Transverse colon (tissue), 4 donors: ENCODE measurements around the gene ISL1.

Experiments used
- CTCF ChIP-seq, 5 experiments: fragments of 200-600 bp in 3 of 5; fragments of 450-650 bp in 2 of 5; sonication (generic) in 3 of 5; IDR thresholded peaks; 1 replicate in 2 of 5; 2 replicates in 3 of 5; pipeline ENCODE4 v1.5.1; 2016 to 2017; ENCODE audit warnings: antibody characterized with exemption in 5 of 5, inconsistent platforms in 3 of 5, mild to moderate bottlenecking in 2 of 5, moderate library complexity in 1 of 5
- POLR2AphosphoS5 ChIP-seq, 3 donors: sonication (generic); formaldehyde crosslinking; IDR thresholded peaks; one replicate each; pipeline ENCODE4 v1.6.1; 2016; ENCODE audit warnings: antibody characterized with exemption in 3 of 3

GRCh38 chr5:51439232-51439631 lies 56.0 kb downstream of the ISL1 start:
- TF ChIP-seq CTCF (IDR thresholded peaks at IDR 0.05) (no peak), POLR2AphosphoS5 (IDR thresholded peaks at IDR 0.05) (no peak)
